Mesodermal cell (in vitro differentiated cells): ENCODE data around the gene AFDN.

Source experiments
- H3K27ac ChIP-seq: 2 replicates; pipeline ENCODE4 v1.7.0; 2013; ENCODE audit warnings: mild to moderate bottlenecking, low read depth, low read length, moderate library complexity; ENCODE audit not compliant: severe bottlenecking
- H3K36me3 ChIP-seq: 2 replicates; pipeline ENCODE4 v1.7.1; 2013; ENCODE audit warnings: mild to moderate bottlenecking, low read length, moderate library complexity; ENCODE audit not compliant: control insufficient read depth, insufficient read depth
- H3K4me1 ChIP-seq: one replicate; pipeline ENCODE4 v1.7.1; 2013; ENCODE audit warnings: mild to moderate bottlenecking, low read length; ENCODE audit not compliant: insufficient read depth, control insufficient read depth, poor library complexity, severe bottlenecking
- H3K4me3 ChIP-seq: 2 replicates; pipeline ENCODE4 v1.7.0; 2013; ENCODE audit warnings: low read length, control low read depth, mild to moderate bottlenecking; ENCODE audit not compliant: insufficient read depth, poor library complexity, severe bottlenecking; ENCODE audit errors: extremely low read depth
- H3K9me3 ChIP-seq: 2 replicates; pipeline ENCODE4 v1.7.1; 2013; ENCODE audit warnings: mild to moderate bottlenecking, low read length, moderate library complexity; ENCODE audit not compliant: control insufficient read depth
- WGBS, 2 experiments: methylation state at CpG; one replicate each; pipeline ENCODE4 v1.1.5; 2013; ENCODE audit warnings: missing lambda C conversion rate in 2 of 2; ENCODE audit not compliant: insufficient coverage in 2 of 2; 5-methylcytosine and 5-hydroxymethylcytosine counted together

Gene AFDN

DNA sequence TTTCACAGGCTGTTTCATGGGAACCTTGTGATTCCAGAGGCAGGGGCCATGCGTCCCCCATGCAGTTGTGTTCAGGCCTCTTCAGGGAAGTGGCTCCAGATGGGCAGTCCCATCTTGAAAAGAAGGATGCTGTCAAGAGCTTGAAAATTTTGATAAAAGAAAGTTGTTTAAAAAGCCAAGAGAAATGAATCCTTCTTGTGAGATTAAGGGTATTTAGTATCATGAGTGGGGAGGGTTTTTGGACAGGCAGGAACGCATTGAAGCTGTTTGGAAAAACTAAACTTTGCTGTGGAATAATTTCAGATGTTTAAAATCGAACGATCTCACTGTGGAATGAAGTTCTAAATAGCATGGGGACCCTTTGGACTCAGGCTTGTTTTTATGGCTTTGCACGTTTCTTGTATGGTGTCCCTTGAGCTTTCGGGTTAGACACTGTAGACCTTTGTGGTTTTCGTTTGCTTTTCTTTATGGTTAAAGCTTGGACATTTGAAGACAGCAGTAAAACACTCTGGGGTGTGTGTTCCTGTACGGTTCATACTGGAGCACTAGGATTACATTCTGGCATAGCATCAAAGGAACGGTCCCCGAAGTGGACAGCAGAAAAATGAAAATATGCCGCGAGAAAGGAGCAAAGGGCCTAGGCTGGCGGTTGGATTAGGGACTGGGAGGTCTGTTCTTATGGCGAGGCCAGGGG lies 188.9 kb downstream of the AFDN start:
- 89 to 92% methylated on average over 14 of the region's 14 CpGs for WGBS, 2 experiments
- Histone ChIP-seq H3K36me3 (no peaks in the 10 kb centered on the region), H3K27ac (no peak overlapping the region), H3K9me3 (peaks cover 23% of the 10 kb centered on the region), H3K4me3 (no peak overlapping the region), H3K4me1 (peaks cover 5% of the 10 kb centered on the region)

DNA sequence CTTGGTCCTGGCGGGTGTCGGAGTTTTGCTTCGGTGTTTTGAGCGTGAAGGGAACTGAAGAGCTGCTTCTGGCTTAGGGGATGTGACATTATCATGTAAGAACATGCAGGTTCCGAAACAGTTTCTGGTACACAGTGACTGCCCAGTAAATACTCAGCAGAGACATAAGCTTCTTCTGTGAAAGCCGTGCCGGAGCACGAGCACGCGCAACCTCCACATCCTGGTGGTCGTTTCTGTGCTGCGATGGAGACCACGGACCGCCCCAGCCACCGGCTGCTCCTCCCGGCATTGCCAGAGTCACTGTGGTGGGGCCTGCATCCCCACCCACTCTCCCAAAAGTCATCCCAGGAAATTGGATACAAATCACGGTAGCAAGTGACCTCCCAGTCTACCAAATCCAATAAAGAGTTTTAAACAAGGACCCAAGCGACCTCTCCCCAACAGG lies 189.5 kb downstream of the AFDN start:
- 89 to 93% methylated on average over 15 of the region's 18 CpGs for WGBS, 2 experiments

DNA sequence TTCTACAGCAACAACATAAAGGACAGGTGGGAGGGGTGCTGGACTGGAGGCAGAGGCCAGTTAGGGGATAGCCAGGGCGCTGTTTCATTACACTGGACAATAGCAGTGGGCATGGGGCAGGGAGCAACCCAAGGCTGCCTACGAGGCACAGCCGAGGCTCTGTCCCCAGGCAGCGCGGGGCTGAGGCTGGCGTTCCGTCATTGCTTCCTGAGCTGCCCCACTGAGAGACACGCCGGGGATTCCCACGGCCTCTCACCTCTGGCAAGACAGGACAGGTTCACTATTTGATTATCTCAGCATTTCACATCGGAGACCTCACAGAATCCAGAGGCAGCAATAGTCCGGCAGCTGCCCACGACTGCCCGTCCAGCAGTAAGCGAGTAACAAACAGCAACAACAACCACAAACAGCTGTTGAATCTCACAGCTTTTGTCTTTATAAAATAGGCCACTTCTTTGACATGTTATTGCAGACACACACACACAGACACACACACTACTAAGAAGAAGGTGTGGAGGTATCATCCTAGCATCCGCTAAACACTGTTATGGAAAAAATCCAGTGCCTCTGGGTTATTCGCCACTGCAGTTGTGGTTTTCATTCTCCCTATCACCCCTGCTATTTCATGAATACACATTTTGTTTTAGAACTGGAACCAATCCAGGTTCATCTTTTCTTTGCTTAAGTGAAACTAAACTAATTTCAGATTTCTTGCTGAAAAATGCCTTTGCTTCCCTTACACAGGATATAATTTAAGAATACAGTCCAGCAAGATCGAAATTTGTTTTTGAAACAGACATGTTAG lies 190.2 kb downstream of the AFDN start:
- 83 to 84% methylated on average over 17 of the region's 18 CpGs for WGBS, 2 experiments
- H3K9me3 ChIP-seq, result peaks cover 12% of the 10 kb centered on the region
- no peak overlapping the region for H3K27ac ChIP-seq
- no peaks in the 10 kb centered on the region for H3K36me3 ChIP-seq
- H3K4me3 ChIP-seq, result no peak overlapping the region
- peaks cover 5% of the 10 kb centered on the region for H3K4me1 ChIP-seq

More for the DNA sequence above, 189.5 kb downstream of the AFDN start:
- Histone ChIP-seq H3K4me1 (peaks cover 5% of the 10 kb centered on the region), H3K9me3 (peaks cover 18% of the 10 kb centered on the region), H3K36me3 (no peaks in the 10 kb centered on the region), H3K4me3 (no peak overlapping the region), H3K27ac (no peak overlapping the region)

DNA sequence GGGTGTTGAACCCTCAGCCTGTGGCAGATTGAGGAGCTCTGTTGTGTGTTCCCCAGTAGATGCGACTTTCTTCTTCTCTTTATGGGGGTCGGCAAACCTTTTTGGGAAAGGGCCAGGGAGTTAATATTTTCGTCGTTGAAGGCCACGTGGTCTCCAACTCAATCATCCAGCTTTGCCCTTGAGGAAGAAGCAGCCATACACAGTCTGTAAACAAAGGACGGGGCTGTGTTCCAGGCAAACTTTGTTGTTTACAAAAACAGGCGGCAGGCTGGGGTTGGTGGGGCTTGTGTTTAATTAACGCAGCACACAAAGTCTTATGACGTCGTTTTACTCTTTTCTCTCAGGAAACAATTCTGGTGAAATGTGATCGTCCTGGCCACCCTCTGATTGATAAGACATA lies 190.9 kb downstream of the AFDN start:
- 90 to 97% methylated on average over 8 to 10 of the region's 11 CpGs for WGBS, 2 experiments
- peaks cover 5% of the 10 kb centered on the region for H3K4me1 ChIP-seq
- H3K4me3 ChIP-seq, result no peak overlapping the region
- H3K27ac ChIP-seq, result no peak overlapping the region
- peaks cover 6% of the 10 kb centered on the region for H3K9me3 ChIP-seq
- H3K36me3 ChIP-seq, result no peaks in the 10 kb centered on the region

DNA sequence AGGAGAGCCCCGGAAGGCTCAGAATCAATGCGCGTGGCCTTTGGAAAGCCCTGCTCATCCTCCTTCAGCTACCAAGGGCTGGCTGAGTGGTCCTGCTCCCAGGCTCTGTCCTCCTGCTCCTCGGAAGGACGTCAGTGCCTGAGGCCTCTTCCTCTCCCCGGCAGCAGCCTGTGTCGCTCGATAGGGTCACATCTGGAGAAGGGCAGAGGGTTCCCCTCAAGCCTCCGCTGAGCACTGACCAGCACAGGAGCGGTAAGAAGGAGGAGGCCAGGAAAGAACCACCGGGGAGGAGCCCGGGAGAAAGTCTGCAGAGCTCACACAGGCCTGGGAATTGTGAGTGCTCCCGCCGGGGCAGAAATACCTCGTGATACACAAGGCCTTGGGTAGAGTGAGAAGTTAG lies 192.0 kb downstream of the AFDN start:
- Histone ChIP-seq H3K4me1 (peaks cover 5% of the 10 kb centered on the region), H3K27ac (no peak overlapping the region), H3K36me3 (no peaks in the 10 kb centered on the region), H3K4me3 (no peak overlapping the region), H3K9me3 (peaks cover 6% of the 10 kb centered on the region)
- WGBS, 2 experiments, result 90 to 93% methylated on average over 13 to 14 of the region's 15 CpGs

DNA sequence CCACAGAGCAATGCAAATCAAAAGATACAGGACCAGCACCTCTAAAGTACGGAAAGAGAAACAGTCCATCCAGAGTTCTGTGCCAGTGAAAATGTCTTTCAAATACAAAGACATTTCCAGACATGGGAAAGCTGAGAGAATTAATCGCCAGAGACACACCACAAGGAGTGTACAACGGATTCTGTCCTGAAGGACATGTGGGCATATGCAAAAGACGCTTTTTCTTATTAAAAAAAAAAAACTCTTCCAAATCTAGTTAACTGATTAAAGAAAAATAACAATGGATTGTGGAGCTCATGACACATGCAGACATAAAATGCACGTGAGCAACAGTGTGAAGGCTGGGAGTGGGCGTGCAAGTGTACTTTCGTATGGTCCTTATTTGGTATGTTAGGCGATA lies 193.5 kb downstream of the AFDN start:
- 100% methylated on average over 2 to 3 of the region's 8 CpGs for WGBS, 2 experiments
- H3K4me3 ChIP-seq, result no peak overlapping the region
- H3K9me3 ChIP-seq, result peaks cover 6% of the 10 kb centered on the region
- H3K36me3 ChIP-seq, result no peaks in the 10 kb centered on the region
- H3K27ac ChIP-seq, result no peak overlapping the region
- H3K4me1 ChIP-seq, result peaks cover 5% of the 10 kb centered on the region

DNA sequence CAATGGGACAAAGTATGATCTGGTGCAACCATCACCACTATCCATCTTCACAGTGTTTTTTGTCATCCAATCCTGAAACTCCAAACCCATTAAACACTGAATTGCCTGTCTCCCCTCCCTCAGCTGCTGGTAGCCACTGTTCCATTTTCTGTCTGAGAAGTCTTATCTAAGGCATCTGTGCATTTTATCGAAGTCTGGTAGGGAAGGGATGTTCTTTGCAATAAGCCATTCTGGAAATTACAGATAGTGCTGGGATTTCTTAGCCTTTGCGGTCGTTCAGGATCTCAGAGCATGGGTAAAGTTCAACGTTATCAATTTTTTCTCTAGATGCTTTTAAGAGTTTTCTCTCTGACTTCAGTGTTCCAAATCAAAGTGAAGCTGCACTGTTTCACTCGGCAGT lies 194.9 kb downstream of the AFDN start:
- H3K36me3 ChIP-seq, result no peaks in the 10 kb centered on the region
- no peaks in the 10 kb centered on the region for H3K9me3 ChIP-seq
- peaks cover 8% of the 10 kb centered on the region for H3K4me1 ChIP-seq
- no peak overlapping the region for H3K27ac ChIP-seq
- no peak overlapping the region for H3K4me3 ChIP-seq
- WGBS, 2 experiments, result 93% methylated on average over 4 of the region's 5 CpGs
